Gastroesophageal sphincter (tissue), 4 donors: ENCODE measurements around the gene NKX2-2. TPM values are rescaled to one million over a fixed set of nuclear protein-coding genes. Genes with fewer than 3 reads are reported as not detected.

Source experiments
- ATAC-seq: fragments of 150-250 bp; one replicate; pipeline ENCODE4 v1.9.1; 2016; ENCODE audit warnings: mild to moderate bottlenecking, moderate library complexity
- H3K27ac ChIP-seq, 4 donors: fragments of 200-600 bp; sonication (generic) in 3 of 4; 1 replicate in 3 of 4; 2 replicates in 1 of 4; pipeline ENCODE4 v1.5.1; 2016 to 2019
- H3K27me3 ChIP-seq: fragments of 200-600 bp; sonication (generic); one replicate; pipeline ENCODE4 v1.5.1; 2019
- H3K36me3 ChIP-seq, 2 donors: fragments of 200-600 bp; sonication (generic); one replicate each; pipeline ENCODE4 v1.5.1; 2019; ENCODE audit warnings: control low read depth in 1 of 2
- H3K4me1 ChIP-seq, 3 donors: fragments of 200-600 bp; sonication (generic); 1 replicate in 2 of 3; 2 replicates in 1 of 3; pipeline ENCODE4 v1.5.1; 2016 to 2019; ENCODE audit warnings: control low read depth in 2 of 3
- H3K4me3 ChIP-seq, 2 donors: fragments of 200-600 bp; sonication (generic); one replicate each; pipeline ENCODE4 v1.5.1; 2019; ENCODE audit warnings: mild to moderate bottlenecking in 1 of 2, moderate library complexity in 1 of 2
- H3K9me3 ChIP-seq, 3 donors: fragments of 200-600 bp; sonication (generic); one replicate each; pipeline ENCODE4 v1.5.1; 2017 to 2019; ENCODE audit warnings: control low read depth in 2 of 3
- CTCF ChIP-seq, 4 experiments: fragments of 200-600 bp in 2 of 4; fragments of 450-650 bp in 2 of 4; sonication (generic) in 1 of 4; IDR thresholded peaks; one replicate each; pipeline ENCODE4 v1.5.1; 2017 to 2019; ENCODE audit warnings: antibody characterized with exemption in 4 of 4, mild to moderate bottlenecking in 2 of 4, moderate library complexity in 2 of 4
- EP300 ChIP-seq: sonication (generic); formaldehyde crosslinking; IDR thresholded peaks from one replicate; pipeline ENCODE4 v1.6.1; 2017; ENCODE audit warnings: antibody characterized with exemption, mild to moderate bottlenecking
- POLR2A ChIP-seq, 2 donors: fragments of 450-650 bp; IDR thresholded peaks; one replicate each; pipeline ENCODE4 v1.6.1; 2017; ENCODE audit warnings: antibody characterized with exemption in 2 of 2, mild to moderate bottlenecking in 2 of 2, moderate library complexity in 1 of 2
- POLR2AphosphoS5 ChIP-seq: sonication (generic); formaldehyde crosslinking; IDR thresholded peaks from one replicate; pipeline ENCODE4 v1.6.1; 2017; ENCODE audit warnings: antibody characterized with exemption
- WGBS, 2 donors: methylation state at CpG; one replicate each; pipeline ENCODE4 v1.1.5; 2018; ENCODE audit warnings: low coverage in 1 of 2; 5-methylcytosine and 5-hydroxymethylcytosine counted together
- total RNA-seq, 4 donors: library from RNA; depleted of rRNA; stranded (reverse); fragments of >200 nt; gene quantifications; one replicate each; pipeline ENCODE4 v1.1.0, GENCODE V29; 2016

NKX2-2 gene
- total RNA-seq, result not detected

- no peak for TF ChIP-seq POLR2AphosphoS5
- Histone ChIP-seq H3K27ac (no peak within 1 kb of the TSS), H3K9me3 (no peaks in the 10 kb centered on the region), H3K4me3 (peak within 1 kb of the TSS in 1 of 2 donors; percentile 45), H3K4me1 (peaks cover 0 to 86% (median 51%) of the 10 kb centered on the region in 3 donors), H3K27me3 (peaks cover 100% of the 10 kb centered on the region), H3K36me3 (no peaks in the 10 kb centered on the region)
- ATAC-seq, result no peak
- 1 to 2% methylated on average over 17 to 31 of the region's 45 CpGs for WGBS, 2 donors
These were observed at the start of gene NKX2-2 for GRCh38 chr20:21513881-21514540. TSS of gene NKX2-2 (minus strand) at chr20:21514064. CDS start at chr20:21513669, 395 bp downstream.

DNA sequence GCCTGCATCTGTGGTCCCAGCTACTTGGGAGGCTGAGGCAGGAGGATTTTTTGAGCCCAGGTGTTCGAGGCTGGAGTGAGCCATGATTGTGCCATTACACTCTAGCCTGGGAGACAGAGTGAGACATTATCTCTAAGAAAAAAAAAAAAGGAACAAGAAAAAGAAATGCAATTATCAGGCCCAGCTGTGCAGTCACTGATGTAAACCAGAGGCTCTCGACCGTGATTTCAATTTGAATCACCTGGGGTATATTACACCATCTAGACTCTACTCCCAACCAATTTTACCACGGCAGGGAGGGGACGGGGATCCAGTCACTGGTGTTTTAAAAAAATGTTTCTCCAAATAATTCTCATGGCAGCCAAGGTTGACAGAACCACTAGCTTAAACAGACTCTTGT lies 48.8 kb upstream of the NKX2-2 start:
- ATAC-seq, result no peak
- no peaks in the 10 kb centered on the region for H3K4me1 ChIP-seq
- H3K27me3 ChIP-seq, result peaks cover 65% of the 10 kb centered on the region
- peaks cover 0 to 11% (median 0%) of the 10 kb centered on the region in 3 donors for H3K9me3 ChIP-seq
- WGBS, 2 donors, result 56 to 60% methylated on average over 4 to 5 of the region's 5 CpGs
- no peak overlapping the region for H3K27ac ChIP-seq
- TF ChIP-seq POLR2AphosphoS5 (no peak), EP300 (no peak), CTCF (IDR thresholded peaks at IDR 0.05) (no peak), POLR2A (IDR thresholded peaks at IDR 0.05) (no peak)
- no peaks in the 10 kb centered on the region for H3K36me3 ChIP-seq
- H3K4me3 ChIP-seq, result no peak overlapping the region

GRCh38 chr20:21559305-21559704 lies 45.4 kb upstream of the NKX2-2 start:
- H3K36me3 ChIP-seq, result no peaks in the 10 kb centered on the region
- H3K27me3 ChIP-seq, result peaks cover 67% of the 10 kb centered on the region
- no peak for ATAC-seq
- peaks cover 0 to 11% (median 0%) of the 10 kb centered on the region in 3 donors for H3K9me3 ChIP-seq
- H3K4me3 ChIP-seq, result no peak overlapping the region
- 60 to 67% methylated on average over 1 to 7 of the region's 7 CpGs for WGBS, 2 donors
- no peak for TF ChIP-seq CTCF (IDR thresholded peaks at IDR 0.05)
- no peak for TF ChIP-seq POLR2AphosphoS5
- no peak for TF ChIP-seq POLR2A (IDR thresholded peaks at IDR 0.05)
- no peak for TF ChIP-seq EP300
- no peak overlapping the region for H3K27ac ChIP-seq
- no peaks in the 10 kb centered on the region for H3K4me1 ChIP-seq

DNA sequence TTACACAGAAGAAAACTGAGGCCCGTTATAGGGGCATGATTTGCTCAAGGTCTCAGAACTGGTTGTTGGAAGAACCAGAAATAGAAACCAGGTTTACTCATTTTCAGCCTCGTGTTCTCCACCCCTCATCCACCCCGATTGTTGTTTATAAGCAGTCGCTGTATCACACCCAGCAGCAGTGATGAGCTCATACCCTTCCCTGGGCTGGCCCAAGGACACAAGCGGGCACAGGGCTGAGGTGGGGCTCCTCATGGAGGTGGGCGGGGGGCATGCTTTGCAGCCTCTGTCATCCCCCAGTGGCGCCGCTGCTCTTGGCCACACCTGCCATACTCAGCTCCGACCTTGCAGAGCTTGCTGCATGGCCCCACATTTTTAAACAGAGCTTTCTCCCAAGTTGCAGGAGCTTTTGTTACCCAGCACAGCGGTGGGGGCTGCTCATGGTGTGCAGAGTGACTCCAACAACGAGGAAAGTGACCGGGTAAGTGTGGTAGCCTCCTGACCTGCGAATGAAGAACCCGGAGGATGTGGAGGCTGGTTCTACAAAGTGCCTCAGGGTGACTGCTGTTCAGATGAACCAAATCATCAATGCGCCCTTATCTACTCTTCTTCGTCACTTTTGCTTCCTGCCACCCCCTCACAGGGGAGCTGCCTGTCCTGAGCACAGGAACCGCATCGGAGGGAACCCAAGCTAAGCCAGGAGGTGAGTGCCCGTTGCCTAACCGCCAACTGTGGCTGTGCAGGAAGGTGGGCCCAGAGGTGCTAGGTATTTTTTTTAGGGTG lies 43.6 kb upstream of the NKX2-2 start:
- 87 to 89% methylated on average over 9 to 11 of the region's 20 CpGs for WGBS, 2 donors
- Histone ChIP-seq H3K27me3 (peaks cover 61% of the 10 kb centered on the region), H3K4me3 (no peak overlapping the region), H3K36me3 (no peaks in the 10 kb centered on the region), H3K4me1 (no peaks in the 10 kb centered on the region), H3K27ac (no peak overlapping the region), H3K9me3 (no peaks in the 10 kb centered on the region)
- no peak for ATAC-seq
- TF ChIP-seq POLR2A (IDR thresholded peaks at IDR 0.05), result no peak
- TF ChIP-seq EP300, result no peak
- no peak for TF ChIP-seq POLR2AphosphoS5
- TF ChIP-seq CTCF (IDR thresholded peaks at IDR 0.05), result no peak

GRCh38 chr20:21556398-21556797 lies 42.5 kb upstream of the NKX2-2 start:
- Histone ChIP-seq H3K4me1 (no peaks in the 10 kb centered on the region), H3K27ac (no peak overlapping the region), H3K36me3 (no peaks in the 10 kb centered on the region), H3K27me3 (peaks cover 57% of the 10 kb centered on the region), H3K9me3 (no peaks in the 10 kb centered on the region), H3K4me3 (no peak overlapping the region)
- WGBS, 2 donors, result 71 to 100% methylated on average over 2 of the region's 2 CpGs
- TF ChIP-seq EP300 (no peak), POLR2AphosphoS5 (no peak), CTCF (IDR thresholded peaks at IDR 0.05) (no peak), POLR2A (IDR thresholded peaks at IDR 0.05) (no peak)
- ATAC-seq, result no peak
